Peyer's patch (tissue), 4 donors: ENCODE measurements around the gene TUBGCP4.

Experiments
- CTCF ChIP-seq, 6 experiments: fragments of 450-650 bp in 4 of 6; fragments of 200-600 bp in 2 of 6; sonication (generic) in 1 of 6; IDR thresholded peaks; one replicate each; pipeline ENCODE4 v1.5.1; 2017 to 2019; ENCODE audit warnings: antibody characterized with exemption in 6 of 6, mild to moderate bottlenecking in 3 of 6, moderate library complexity in 1 of 6
- POLR2A ChIP-seq, 2 donors: fragments of 450-650 bp; IDR thresholded peaks; one replicate each; pipeline ENCODE4 v1.5.1; 2017; ENCODE audit warnings: antibody characterized with exemption in 2 of 2, mild to moderate bottlenecking in 2 of 2, moderate library complexity in 2 of 2

GRCh38 chr15:43420876-43421275 lies 50.0 kb downstream of the TUBGCP4 start:
- TF ChIP-seq CTCF (IDR thresholded peaks at IDR 0.05) (no peak), POLR2A (IDR thresholded peaks at IDR 0.05) (no peak)
